Endodermal cell (in vitro differentiated cells): ENCODE results near the gene GALNT2. TPM values are rescaled to one million over a fixed set of nuclear protein-coding genes. Genes with fewer than 3 reads are reported as not detected.

Experiments used
- DNase-seq: peaks from one replicate; pipeline ENCODE4 v3.0.0-alpha.2; 2017
- H3K27ac ChIP-seq: 2 replicates; pipeline ENCODE4 v1.5.1; 2013; ENCODE audit warnings: mild to moderate bottlenecking, low read depth, low read length, moderate library complexity
- H3K27me3 ChIP-seq: 2 replicates; pipeline ENCODE4 v1.6.1; 2013; ENCODE audit warnings: mild to moderate bottlenecking, low read length, moderate library complexity; ENCODE audit not compliant: insufficient read depth, control insufficient read depth, poor library complexity, severe bottlenecking
- H3K36me3 ChIP-seq: 2 replicates; pipeline ENCODE4 v1.7.0; 2013; ENCODE audit warnings: mild to moderate bottlenecking, low read length, moderate library complexity; ENCODE audit not compliant: control insufficient read depth, insufficient read depth
- H3K4me1 ChIP-seq: one replicate; pipeline ENCODE4 v1.7.0; 2013; ENCODE audit warnings: low read length; ENCODE audit not compliant: control insufficient read depth, insufficient read depth
- H3K4me3 ChIP-seq: 2 replicates; pipeline ENCODE4 v1.5.1; 2013; ENCODE audit warnings: mild to moderate bottlenecking, low read length, moderate library complexity
- H3K9ac ChIP-seq: 2 replicates; pipeline ENCODE4 v1.6.1; 2013; ENCODE audit warnings: mild to moderate bottlenecking, low read length, moderate library complexity; ENCODE audit not compliant: poor library complexity, severe bottlenecking; ENCODE audit errors: extremely low read depth
- H3K9me3 ChIP-seq: 2 replicates; pipeline ENCODE4 v1.6.1; 2013; ENCODE audit warnings: mild to moderate bottlenecking, low read length, moderate library complexity; ENCODE audit not compliant: control insufficient read depth
- H3K27ac Mint-ChIP-seq: 2 replicates; pipeline ENCODE4 v1.8.0; 2020; ENCODE audit warnings: mixed read lengths
- H3K27me3 Mint-ChIP-seq: 2 replicates; pipeline ENCODE4 v1.8.0; 2021; ENCODE audit warnings: mild to moderate bottlenecking, mixed read lengths; ENCODE audit not compliant: insufficient read depth
- H3K36me3 Mint-ChIP-seq: 2 replicates; pipeline ENCODE4 v1.8.0; 2020; ENCODE audit warnings: low read depth, mixed read lengths
- H3K4me1 Mint-ChIP-seq: 2 replicates; pipeline ENCODE4 v1.8.0; 2020; ENCODE audit warnings: mixed read lengths
- H3K4me3 Mint-ChIP-seq: 2 replicates; pipeline ENCODE4 v1.8.0; 2020; ENCODE audit warnings: mild to moderate bottlenecking, moderate library complexity, mixed read lengths
- H3K9me3 Mint-ChIP-seq: 2 replicates; pipeline ENCODE4 v1.8.0; 2020; ENCODE audit warnings: mild to moderate bottlenecking, mixed read lengths
- WGBS, 2 experiments: methylation state at CpG; one replicate each; pipeline versions ENCODE4 v1.1.5 to v1.1.7; 2013; ENCODE audit warnings: missing lambda C conversion rate in 2 of 2, mixed read lengths in 1 of 2; ENCODE audit not compliant: insufficient coverage in 1 of 2, insufficient read length in 1 of 2; 5-methylcytosine and 5-hydroxymethylcytosine counted together
- total RNA-seq, 2 donors: library from RNA; stranded (reverse); fragmentation: NEBNext Ultra II Directional in 1 of 2; extraction: Animal tissue kit (Norgen Biotek cat#: 25700) in 1 of 2; gene quantifications; 2 replicates in 1 of 2; 3 replicates in 1 of 2; pipeline ENCODE4 v1.2.1, GENCODE V29; 2021
- TF ChIP-seq, protein P1 (sequence below): fragments of 200-600 bp; sonication (generic); conservative IDR thresholded peaks from 2 replicates; pipeline ENCODE4 v1.5.0; 2021; ENCODE audit warnings: antibody characterized with exemption, mild to moderate bottlenecking

The GALNT2 gene
- total RNA-seq, 2 donors from 2014 or later, result 41.6 to 63.5 TPM

GRCh38 chr1:230230273-230230672, 163.2 kb downstream of the GALNT2 start:
- Mint-ChIP-seq H3K4me3 (no peak overlapping the region), H3K36me3 (no peaks in the 10 kb centered on the region), H3K27me3 (peaks cover 30% of the 10 kb centered on the region), H3K27ac (no peak overlapping the region), H3K4me1 (peaks cover 32% of the 10 kb centered on the region), H3K9me3 (no peaks in the 10 kb centered on the region)
- DNase-seq, result peak; percentile 53
- H3K4me3 ChIP-seq, result no peak overlapping the region
- H3K9me3 ChIP-seq, result no peaks in the 10 kb centered on the region
- TF ChIP-seq, protein P1, sequence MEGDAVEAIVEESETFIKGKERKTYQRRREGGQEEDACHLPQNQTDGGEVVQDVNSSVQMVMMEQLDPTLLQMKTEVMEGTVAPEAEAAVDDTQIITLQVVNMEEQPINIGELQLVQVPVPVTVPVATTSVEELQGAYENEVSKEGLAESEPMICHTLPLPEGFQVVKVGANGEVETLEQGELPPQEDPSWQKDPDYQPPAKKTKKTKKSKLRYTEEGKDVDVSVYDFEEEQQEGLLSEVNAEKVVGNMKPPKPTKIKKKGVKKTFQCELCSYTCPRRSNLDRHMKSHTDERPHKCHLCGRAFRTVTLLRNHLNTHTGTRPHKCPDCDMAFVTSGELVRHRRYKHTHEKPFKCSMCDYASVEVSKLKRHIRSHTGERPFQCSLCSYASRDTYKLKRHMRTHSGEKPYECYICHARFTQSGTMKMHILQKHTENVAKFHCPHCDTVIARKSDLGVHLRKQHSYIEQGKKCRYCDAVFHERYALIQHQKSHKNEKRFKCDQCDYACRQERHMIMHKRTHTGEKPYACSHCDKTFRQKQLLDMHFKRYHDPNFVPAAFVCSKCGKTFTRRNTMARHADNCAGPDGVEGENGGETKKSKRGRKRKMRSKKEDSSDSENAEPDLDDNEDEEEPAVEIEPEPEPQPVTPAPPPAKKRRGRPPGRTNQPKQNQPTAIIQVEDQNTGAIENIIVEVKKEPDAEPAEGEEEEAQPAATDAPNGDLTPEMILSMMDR, result no peak
- H3K27me3 ChIP-seq, result no peaks in the 10 kb centered on the region
- H3K9ac ChIP-seq, result no peak overlapping the region
- H3K27ac ChIP-seq, result no peak overlapping the region
- WGBS, 2 experiments, result 87 to 88% methylated on average over 7 of the region's 7 CpGs
- no peaks in the 10 kb centered on the region for H3K36me3 ChIP-seq
- peaks cover 5% of the 10 kb centered on the region for H3K4me1 ChIP-seq

- TF ChIP-seq, protein P1, result no peak
- peaks cover 37% of the 10 kb centered on the region for H3K4me1 Mint-ChIP-seq
- Histone ChIP-seq H3K36me3 (no peaks in the 10 kb centered on the region), H3K27ac (no peak overlapping the region), H3K4me3 (no peak overlapping the region), H3K9ac (no peak overlapping the region), H3K4me1 (peaks cover 8% of the 10 kb centered on the region), H3K9me3 (no peaks in the 10 kb centered on the region), H3K27me3 (no peaks in the 10 kb centered on the region)
- no peak overlapping the region for H3K27ac Mint-ChIP-seq
- no peak overlapping the region for H3K4me3 Mint-ChIP-seq
- WGBS, 2 experiments, result 65 to 72% methylated on average over 6 to 8 of the region's 8 CpGs
- H3K36me3 Mint-ChIP-seq, result no peaks in the 10 kb centered on the region
- H3K9me3 Mint-ChIP-seq, result no peaks in the 10 kb centered on the region
- peaks cover 38% of the 10 kb centered on the region for H3K27me3 Mint-ChIP-seq
- DNase-seq, result peak; percentile 87
Measured at GRCh38 chr1:230230948-230231773, 164.1 kb downstream of the GALNT2 start.

DNA sequence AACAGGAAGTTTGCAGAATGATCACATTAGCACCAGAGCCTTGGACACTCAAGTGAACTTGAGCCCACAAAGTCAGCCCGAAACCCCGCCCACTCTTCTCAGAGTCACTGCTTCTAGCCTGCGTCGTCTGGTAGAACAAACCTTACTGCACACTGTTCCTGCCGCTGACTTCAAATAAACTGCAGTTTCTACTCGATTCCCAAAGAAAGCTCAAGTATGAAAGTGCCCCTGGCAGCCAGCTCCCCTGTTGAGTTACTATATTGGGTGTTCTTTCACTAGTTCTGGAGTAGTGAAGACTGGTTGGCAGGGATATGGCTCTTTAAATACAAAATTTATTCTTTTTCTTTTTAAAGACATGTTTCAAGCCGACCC, 164.7 kb downstream of the GALNT2 start:
- WGBS, 2 experiments, result 75 to 77% methylated on average over 3 to 7 of the region's 7 CpGs
- H3K4me3 Mint-ChIP-seq, result no peak overlapping the region

More for the DNA sequence above, 164.7 kb downstream of the GALNT2 start:
- Mint-ChIP-seq H3K9me3 (no peaks in the 10 kb centered on the region), H3K27ac (no peak overlapping the region), H3K36me3 (no peaks in the 10 kb centered on the region), H3K4me1 (peaks cover 43% of the 10 kb centered on the region), H3K27me3 (peaks cover 40% of the 10 kb centered on the region)
- TF ChIP-seq, protein P1, result no peak
- no peaks in the 10 kb centered on the region for H3K36me3 ChIP-seq
- H3K9me3 ChIP-seq, result no peaks in the 10 kb centered on the region
- no peak overlapping the region for H3K9ac ChIP-seq
- no peak overlapping the region for H3K27ac ChIP-seq
- no peak for DNase-seq
- peaks cover 14% of the 10 kb centered on the region for H3K4me1 ChIP-seq
- no peak overlapping the region for H3K4me3 ChIP-seq
- no peaks in the 10 kb centered on the region for H3K27me3 ChIP-seq
